ENCODE results near the gene TNFAIP8.

The TNFAIP8 gene

DNA sequence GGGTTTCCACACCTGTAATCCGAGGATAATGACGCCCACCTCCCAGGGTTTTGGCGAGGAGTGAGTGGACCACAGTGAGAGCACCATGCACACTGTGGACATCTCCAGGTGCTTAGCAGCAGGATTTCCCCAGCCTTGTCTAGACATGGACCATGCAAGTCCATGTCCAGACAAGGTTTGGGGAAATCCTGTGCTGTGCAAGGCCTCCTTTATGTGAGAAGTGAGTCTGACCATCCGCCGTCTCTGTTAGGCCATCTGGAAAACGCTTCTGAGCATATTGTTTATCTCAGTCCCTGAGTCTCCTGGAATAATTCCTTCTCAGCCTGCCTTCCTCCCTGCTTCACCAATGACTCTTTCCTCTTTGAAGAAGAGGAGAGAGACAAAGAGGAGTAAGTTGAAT is 26.2 kb upstream of the TNFAIP8 start:
- no peak for DNase-seq (ENCODE audit: low read depth)

DNA sequence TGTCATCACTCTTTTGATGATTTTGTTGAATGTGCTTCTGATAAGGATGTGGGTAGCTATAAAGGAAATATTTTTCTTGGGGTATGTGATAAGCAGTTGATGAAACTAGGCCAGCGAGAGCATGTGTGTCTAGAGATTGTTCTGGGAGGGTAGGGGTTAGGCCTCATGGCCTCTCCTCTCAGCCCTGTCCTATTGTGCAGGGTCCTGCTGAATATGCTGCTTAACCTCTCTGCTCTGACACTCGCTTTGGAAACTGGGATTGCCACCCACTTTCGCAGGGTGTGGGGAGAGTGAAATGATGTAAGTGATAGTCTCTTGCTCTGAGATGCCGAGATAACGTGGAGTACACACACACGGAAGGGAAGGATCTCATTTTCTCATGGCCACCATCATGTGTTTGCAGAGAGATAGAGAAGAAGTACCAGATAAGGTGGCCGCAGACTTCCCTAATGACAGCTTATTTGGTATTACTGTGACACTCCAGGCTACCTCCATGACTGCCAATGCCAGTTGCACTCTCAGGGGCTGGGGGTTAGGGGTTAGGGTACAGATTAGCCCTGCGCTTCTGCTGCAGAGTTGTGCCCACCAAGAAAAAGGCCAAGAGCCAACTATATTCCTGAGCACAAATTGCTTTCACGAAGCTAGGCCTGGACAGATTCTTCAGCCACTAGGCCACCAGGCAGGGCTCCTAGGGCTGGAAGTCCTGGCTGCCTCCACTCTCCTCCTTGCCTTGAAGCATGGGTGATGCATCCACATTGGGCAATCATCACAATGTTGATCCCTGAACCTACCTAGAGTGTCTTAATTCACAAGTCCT is 25.2 kb upstream of the TNFAIP8 start:
- DNase-seq (ENCODE audit: low read depth) = peak; percentile 98

DNA sequence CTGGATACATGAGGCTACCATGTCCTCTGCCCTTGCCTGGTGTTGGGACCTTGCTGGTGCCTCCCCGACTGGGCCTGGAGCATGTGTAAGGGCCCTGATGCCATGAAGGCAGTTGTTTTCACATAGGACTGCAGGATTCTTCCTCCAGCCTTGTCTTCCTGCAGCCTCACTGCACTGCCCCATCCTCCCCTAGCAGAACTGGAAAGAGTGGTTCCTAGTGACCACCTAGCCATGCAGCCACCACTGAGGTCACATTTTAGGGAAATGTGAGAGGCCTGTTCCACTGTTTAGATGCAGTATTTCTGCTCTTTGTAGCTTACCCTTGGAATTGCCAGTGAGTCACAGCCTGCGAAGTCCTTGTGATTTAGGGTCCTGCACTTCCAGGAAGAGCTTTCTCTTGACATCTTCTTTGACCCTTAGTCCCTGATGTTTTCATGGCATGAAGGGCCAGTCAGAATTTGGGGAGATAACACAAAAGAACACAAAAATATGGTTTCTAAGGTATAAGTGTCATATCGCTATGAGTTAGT is 24.2 kb upstream of the TNFAIP8 start:
- no peak for DNase-seq (ENCODE audit: low read depth)

DNA sequence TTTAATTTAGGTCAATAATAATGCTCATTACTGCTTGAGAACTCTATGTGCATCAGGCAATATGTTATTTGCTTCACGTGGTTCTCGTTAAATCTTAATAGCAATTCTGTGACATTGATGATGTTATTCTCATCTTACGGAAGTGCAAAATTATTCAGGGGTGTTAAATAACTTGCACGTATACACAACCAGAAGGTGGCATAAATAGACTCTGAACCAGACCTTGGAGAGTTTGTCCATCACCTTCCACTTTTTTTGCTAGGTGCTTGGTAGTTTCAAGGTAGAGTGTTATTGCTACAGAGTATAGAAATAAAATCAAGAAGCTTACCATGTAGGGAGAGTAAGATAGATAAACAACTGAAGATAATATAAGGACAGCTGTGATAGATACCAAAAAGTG is 23.6 kb upstream of the TNFAIP8 start:
- no peak for DNase-seq (ENCODE audit: low read depth)

DNA sequence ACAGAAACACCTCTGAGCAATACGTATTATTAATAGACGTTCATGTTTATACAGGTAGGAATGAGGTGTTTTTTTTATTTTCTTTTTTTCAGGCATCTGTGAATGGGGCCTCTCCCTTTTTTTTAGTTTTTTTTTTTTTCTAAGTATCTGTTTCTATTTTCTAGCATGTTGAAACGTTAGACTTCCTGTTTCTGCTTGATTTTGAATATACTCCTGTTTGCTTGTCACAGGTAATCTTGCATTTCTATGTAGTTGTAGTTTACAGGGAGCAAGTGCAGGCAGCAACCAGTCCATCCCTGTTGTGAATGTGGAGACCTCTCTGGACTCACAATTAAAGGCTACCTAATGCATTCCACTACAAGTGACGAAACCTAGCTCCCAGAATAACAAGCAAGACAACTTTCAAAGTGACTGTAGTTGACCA is 22.8 kb upstream of the TNFAIP8 start:
- DNase-seq (ENCODE audit: low read depth) = no peak

DNA sequence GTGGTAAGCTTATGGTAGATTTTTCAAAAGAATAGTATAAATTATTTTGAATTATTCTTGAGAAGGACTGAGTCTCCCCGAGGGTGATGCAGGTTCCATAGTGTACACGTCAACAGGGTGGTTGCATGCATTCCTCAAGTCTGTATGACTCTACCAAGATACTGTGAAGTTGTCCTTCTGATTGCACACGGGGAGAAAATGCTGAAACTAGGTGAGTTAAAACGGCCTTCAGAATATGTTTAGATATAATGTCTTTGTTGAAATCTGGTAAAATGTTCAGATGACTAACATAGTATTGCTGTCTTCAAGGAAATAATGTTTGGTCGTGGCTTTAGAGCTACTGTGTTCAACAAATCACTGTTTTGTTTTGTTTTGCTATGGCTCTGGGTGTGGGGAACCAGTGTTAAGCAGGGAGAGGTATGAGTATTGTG is 22.4 kb upstream of the TNFAIP8 start:
- no peak for DNase-seq (ENCODE audit: low read depth)

DNA sequence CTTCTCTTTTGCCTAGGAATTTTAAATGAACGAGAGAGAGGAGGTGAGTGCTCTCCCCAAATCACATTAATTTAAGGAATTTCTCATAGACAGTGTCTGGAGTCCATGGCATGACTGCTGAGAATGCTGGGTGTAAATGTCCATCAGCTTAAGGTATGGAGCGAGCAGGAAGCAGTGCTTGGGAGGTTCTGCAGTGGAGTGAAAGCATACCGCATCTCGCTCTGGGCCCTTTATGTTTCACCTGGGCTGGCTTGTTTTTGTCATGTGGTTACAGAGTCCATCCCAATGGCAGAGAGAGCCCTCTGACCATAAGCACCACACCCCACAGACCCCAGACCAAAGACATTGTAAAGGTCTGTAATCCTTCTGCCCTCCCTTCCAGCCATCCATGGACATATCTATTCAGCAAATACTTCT is 20.6 kb upstream of the TNFAIP8 start:
- DNase-seq (ENCODE audit: low read depth) = no peak

DNA sequence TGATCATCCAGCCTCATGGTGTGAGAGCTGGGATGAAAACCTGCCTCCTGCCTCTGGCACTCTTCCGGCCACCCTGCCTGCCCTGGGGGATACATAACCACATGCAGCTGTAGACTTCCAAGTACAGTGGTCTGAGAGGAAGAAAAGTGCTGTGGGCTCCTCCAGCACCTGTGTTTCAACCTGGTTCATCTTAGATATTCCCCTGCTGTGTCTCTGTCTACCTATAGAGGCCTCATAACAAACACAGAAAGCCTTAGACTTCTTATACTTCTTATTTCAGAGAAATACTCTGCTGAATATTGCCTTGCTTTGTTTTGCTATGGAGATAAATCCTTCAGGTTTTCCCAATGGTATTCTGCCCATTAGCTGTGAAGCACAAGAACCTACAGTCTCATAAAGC is 19.6 kb upstream of the TNFAIP8 start:
- no peak for DNase-seq (ENCODE audit: low read depth)

DNA sequence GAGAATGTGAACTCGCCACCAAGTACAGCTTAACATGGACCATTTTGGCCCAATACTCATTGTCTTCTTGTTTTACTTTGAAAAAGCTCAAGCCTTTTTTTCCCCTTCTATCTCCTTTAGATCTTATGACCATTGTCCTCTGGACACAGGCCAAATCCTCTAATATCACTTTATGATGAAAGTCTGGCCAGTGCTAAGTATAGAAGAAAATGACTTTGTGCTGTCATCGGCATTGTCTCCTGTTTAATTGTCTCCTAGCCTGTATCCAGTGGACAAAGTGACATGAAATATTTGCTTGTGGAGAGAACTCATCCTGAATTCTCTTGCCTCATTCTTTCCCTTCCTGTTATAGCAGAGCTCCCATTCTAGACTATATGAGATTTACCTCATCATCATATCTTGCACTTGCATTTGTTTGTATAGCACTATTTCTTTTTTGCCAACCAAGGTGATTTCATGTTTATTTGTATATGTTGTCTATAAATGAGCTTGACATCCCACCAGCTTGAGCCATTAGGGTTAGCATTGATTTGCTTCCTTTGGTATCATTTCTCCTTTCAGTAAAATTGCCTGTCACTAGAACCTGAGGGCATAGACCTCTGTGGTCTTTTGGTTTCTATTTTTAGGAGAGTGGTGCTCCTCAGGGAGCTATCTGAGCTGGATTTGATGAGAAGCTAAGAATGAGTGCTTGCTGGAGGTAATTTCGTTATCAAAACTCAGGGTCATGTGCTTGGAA is 18.8 kb upstream of the TNFAIP8 start:
- DNase-seq (ENCODE audit: low read depth) = no peak

DNA sequence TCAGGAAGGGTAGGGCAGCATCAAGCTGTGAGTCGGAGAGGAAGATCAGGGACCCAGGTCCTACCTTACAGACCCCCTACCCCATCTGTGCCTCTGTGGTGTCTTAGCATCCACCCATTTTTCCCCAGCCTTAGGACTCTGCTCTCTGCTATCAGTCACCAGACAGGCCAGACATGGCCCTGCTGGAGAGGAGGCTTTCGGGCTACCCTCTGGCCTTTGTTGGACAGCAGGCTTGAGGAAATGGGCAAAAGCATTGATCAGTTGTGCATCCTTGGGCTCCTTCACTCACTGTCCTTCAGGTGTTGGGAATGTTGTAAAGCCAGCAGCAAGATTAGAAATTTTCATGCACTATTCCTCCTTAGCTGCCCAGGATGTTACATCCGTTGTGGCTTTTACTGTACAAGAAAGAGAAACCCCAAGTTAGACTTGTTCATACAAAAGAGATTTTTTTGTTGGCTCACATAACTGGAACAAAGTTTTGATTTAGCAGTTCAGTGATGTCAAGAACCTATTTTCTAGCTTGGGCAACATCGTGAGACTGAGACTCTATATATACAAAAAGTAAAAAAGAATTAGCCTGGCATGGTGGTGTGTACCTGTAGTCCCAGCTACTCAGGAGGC is 17.4 kb upstream of the TNFAIP8 start:
- no peak for DNase-seq (ENCODE audit: low read depth)

DNA sequence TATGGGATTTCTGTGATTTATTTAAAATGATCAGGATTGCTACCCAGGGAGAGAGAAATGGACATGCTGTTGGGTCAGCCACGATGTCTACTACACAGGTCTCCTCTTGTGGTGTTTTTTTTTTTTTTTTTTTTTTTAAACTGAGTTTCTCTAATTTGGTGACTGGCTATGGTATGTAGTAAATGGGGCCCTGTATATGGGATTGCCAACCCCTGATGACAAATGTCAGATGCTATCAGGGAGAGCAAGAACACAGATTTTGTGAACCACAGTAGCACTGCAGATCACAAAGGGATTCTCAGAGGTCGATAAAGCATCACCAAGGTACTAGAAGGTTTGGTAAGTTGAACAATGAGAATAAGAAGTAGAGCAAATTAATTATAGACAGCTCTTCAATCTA is 16.5 kb upstream of the TNFAIP8 start:
- DNase-seq (ENCODE audit: low read depth) = no peak

DNA sequence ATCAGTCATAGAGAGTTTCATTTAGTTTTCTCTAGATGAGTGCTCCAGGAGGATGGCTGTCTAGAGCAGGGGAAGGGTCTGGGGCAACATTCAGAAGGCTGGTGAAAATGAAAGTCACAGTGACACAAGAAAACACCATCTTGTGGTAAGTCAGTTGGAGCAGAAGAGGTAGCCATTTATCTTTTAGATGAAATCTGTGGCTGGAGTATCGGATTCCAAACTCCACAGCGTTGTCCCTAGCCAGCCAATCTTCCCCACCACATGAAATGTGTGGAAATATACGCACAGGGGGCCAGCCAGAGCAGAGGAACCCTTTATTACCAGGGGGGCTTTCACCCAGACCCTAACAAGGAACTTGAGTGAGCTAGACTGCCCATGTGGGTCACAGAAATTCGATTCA is 15.9 kb upstream of the TNFAIP8 start:
- no peak for DNase-seq (ENCODE audit: low read depth)

DNA sequence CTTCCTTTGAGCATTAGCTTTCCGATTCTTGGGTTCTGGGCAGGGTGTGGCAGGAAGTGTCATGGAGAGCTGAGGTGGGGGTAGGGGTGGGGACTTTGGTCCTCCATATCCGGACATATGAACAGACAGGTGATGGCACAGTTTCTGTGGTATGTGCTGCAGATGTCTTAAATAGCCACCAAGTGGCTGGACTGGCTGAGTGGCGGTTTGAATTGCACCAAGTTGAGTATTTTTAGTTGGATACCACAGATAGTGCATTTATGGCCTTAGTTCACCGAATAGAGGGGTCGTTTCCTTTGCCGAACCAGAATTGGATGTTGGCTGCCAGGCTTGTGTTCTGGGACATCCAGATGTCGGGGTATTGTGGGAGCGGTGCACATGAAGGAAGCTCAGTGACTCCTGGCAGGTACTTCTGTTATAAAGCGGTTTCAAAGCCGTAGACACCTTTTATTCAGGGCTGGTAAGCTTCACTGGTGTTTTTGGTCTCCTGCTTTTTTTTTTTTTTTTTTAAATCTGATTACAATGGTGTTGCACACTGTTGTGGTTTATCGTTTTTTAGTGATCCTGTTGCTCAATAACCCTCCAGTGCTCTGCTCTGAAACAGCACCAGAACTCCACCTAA is 15.1 kb upstream of the TNFAIP8 start:
- DNase-seq (ENCODE audit: low read depth) = no peak

DNA sequence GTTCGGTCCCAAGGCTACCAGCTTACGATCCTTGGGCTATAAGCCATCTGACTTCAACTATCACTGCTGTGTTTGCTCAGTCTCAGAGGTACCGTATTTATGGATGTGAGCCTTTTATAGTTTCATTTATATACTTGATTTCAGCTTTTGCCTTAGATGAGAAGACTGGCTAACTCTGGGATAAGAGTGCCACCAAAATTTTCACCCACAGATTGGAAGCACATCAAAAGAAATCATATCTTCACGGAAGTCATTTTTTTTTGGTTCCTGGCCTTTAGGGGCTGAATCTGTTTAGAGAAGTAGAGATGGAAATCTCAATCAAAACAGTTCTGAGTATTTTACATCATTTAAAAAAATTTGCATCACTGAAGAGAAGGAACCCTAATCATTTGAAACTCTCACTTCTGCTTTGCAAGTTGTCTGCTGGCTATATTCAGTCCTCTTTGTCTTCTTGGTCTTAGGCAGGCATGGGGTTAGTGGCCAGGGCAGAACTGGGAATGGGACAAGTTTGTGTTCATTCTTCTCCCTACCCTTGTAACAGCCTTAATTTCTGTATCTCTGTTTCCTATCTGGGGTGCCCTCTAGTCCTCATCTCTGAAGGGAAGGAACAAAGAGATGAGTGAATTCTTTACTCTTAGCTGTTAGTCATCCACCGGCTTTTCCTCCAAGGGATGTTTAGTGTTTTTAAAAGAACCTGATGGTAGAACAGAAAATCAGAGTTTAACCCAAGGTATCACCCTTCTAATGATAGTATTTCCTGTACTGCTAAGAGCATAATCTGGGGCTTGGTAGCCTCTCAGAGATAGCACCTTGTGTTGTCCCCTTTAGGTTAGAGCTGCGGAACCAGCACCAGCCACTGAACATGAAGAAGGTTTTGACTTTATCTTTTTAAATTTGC is 14.1 kb upstream of the TNFAIP8 start:
- no peak for DNase-seq (ENCODE audit: low read depth)

DNA sequence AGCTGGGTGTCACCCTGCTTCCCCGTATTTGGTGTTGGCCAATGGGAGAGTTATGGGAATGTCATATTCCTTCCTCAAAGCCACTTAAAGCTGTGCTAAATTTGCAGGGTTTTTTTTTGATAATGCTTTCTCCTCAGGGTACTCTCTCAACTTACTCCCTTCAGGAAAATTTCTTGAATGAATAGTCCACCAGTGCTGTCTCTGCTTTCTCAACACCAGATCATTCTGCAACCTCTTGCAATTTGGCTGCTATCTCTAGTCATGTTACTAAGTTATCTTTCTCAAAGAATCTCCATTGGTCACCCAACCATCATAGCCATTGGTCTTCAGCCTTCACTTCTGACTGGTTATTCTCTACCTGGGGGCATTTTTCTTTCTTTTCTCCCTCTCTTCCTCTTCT is 13.4 kb upstream of the TNFAIP8 start:
- no peak for DNase-seq (ENCODE audit: low read depth)

DNA sequence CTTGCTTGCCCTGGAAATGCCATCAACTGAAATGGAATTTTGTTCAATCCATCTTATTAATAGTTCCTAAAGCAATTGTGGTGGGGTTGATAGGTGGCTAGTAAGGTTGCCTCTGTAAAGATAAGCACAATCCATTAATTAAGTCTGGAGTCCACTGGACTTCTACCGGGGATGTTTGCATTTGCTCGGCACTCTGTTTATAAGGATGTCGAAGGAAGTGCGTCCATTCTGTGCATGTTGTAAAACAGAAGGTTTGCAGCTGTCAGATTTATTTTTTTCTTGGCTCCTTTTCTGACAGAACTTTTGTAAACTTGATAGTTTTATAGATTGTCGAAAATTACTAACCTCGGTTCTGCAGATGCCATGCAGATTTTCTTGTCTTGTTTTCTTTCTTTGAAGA is 12.8 kb upstream of the TNFAIP8 start:
- DNase-seq (ENCODE audit: low read depth) = no peak

DNA sequence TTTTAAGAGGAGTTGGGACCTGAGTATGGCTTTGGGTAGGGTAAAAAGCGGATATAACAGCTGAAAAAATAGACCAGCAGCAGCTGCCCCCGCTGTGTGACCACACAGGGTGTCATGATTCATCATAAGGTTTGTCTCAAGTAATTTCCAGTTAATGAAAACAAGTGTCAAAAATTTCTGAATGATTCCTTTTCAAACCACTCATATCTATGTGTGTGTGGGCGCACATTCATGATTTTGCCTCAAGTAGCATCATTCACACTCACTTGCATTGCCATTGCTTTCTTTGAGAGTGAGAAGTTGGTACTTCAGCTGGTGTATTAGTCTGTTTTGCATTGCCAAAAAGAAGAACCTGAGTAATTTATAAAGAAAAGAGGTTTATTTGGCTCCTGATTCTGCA is 12.1 kb upstream of the TNFAIP8 start:
- no peak for DNase-seq (ENCODE audit: low read depth)

DNA sequence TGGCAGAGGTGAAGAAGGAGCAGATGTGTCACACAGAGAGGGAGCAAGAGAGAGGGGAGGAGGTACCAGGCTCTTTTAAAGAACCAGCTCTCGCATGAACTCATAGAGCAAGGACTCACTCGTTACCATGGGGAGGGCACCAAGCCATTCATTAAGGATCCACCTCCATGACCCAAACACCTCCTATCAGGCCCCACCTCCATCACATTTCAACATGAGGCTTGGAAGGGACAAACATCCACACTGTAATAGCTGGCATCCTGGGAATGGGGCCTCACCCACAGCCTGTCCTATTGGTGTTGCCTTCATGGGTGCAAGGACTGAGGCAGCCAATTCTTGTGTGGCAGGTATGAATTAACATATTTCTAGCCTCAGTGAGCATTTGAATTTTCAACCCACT is 11.6 kb upstream of the TNFAIP8 start:
- no peak for DNase-seq (ENCODE audit: low read depth)

DNA sequence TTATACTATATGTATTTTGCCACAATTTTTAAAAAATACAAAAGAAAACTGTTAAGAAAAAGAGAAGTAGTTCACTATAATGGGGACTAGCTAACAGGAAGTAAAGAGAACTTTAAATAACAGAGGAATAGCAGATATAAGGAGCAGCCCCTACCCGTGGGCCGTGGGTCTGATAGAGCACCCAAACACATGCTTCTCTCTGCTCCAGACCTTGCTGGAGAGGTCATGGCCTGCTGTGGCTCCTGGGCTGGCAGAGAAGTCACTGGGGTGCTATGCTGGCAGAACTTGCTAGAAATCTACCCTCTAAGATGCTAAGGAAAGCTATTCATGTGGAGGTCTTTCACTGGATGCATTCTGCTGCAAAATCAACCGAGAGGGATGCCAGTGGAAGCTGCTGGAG is 10.0 kb upstream of the TNFAIP8 start:
- no peak for DNase-seq (ENCODE audit: low read depth)

DNA sequence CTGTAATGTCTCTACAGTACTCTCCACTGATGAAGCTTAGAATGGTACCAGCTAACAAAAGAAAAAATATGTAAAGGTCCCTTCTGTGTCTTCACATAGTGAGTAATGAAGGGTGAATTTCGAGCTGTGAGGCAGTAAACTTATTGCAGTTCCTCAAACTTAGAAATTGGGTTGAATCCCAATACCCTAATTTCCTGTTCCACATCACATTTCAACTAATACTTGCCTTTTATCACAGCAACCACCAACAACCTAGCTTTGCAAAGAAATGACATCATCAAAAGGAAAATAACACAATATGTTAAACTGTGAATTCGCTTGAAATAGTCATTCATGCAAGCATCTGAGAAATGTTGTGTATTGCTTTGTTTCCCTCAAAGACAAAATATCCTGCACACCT is 9.4 kb upstream of the TNFAIP8 start:
- no peak for DNase-seq (ENCODE audit: low read depth)

DNA sequence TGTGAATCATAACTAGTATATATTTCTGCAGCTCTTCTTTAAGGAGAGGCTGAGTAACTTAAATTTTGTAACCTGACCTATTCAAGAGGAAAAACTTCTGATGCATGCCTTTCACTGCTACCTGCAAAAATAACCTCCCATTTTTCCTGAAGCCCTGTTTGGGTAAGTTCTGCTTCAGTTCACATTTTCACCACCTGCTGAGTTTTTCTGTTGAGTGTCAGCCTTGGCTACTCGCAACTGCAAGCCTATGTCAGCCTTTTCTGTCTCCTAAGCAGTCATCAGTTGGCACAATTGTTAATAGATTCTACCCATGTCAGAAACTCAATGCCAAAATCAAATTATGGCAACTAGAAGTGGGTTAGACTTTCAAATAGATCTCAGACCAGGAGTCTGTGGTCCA is 8.2 kb upstream of the TNFAIP8 start:
- no peak for DNase-seq (ENCODE audit: low read depth)

Data from CMK (cell line).